ENCODE results near the gene SNAP29. TPM values are rescaled to one million over a fixed set of nuclear protein-coding genes. Genes with fewer than 3 reads are reported as not detected.

The SNAP29 gene
- total RNA-seq (10 to 100 TPM; 24.4 to 26.1 TPM), polyA plus RNA-seq (10 to 100 TPM; 18.8 to 27.8 TPM)

GRCh38 chr22:20858615-20859416 lies at the start of gene SNAP29, which contains the start of gene PI4KA:
Gene SNAP29, plus strand, starts transcription at chr22:20859007. Its CDS starts 104 bp downstream, at chr22:20859111.
Gene PI4KA, minus strand, starts transcription at chr22:20858811. Its CDS starts 86 bp downstream, at chr22:20858725.
- peak within 1 kb of the TSS; percentile 85 to 95 (median 88) for H3K4me3 Mint-ChIP-seq
- intact Hi-C loops (cut with micrococcal nuclease) = loop anchor here (1.0 to 5.0 kb wide), 3 partner anchors 58 to 467 kb away; partner anchors contain the start of genes CRKL and ZNF74
- Histone ChIP-seq H3K4me1 (ENCODE audit: insufficient read depth, low read length) (peaks cover 63% of the 10 kb centered on the region), H3K4me3 (ENCODE audit: low read length in 2 of 2) (peak within 1 kb of the TSS; percentile 19 to 80), H3K27ac (ENCODE audit: low read depth, low read length) (peak within 1 kb of the TSS; percentile 79), H3K9me3 (ENCODE audit: control insufficient read depth in 1 of 2, low read length in 2 of 2) (no peaks in the 10 kb centered on the region), H3K36me3 (ENCODE audit: insufficient read depth, low read length) (no peaks in the 10 kb centered on the region), H3K27me3 (ENCODE audit: insufficient read depth, low read length) (no peaks in the 10 kb centered on the region)
- CTCF ChIA-PET (ENCODE audit: partially characterized antibody) = no interaction called here
- peaks cover 10 to 17% of the 10 kb centered on the region in 2 donors for H3K36me3 Mint-ChIP-seq
- POLR2A ChIA-PET (ENCODE audit: partially characterized antibody) = interaction anchor here (1.0 to 1.5 kb wide), 5 partner anchors 9 to 771 kb away, joined by 3 to 5 read pairs (median 3); partner anchors contain the start of gene YDJC
- no peaks in the 10 kb centered on the region for H3K27me3 Mint-ChIP-seq
- DNase-seq = peak; percentile 97 to 98 (median 98)
- H3K9me3 Mint-ChIP-seq = no peaks in the 10 kb centered on the region
- peak within 1 kb of the TSS; percentile 85 to 94 (median 92) for H3K27ac Mint-ChIP-seq
- peaks cover 33 to 80% (median 61%) of the 10 kb centered on the region in 4 donors for H3K4me1 Mint-ChIP-seq

GRCh38 chr22:20809538-20810185 lies 49.1 kb upstream of the SNAP29 start:
- no peaks in the 10 kb centered on the region for H3K9me3 Mint-ChIP-seq
- ChIA-PET POLR2A (ENCODE audit: partially characterized antibody) (no interaction called here), CTCF (ENCODE audit: partially characterized antibody) (interaction anchor here (1.0 to 1.9 kb wide), 3 partner anchors 15 to 30 kb away, joined by 3 to 10 read pairs (median 3); no protein-coding TSS in a partner anchor)
- no peak for DNase-seq
- Histone ChIP-seq H3K27ac (ENCODE audit: low read depth, low read length) (no peak overlapping the region), H3K9me3 (ENCODE audit: control insufficient read depth in 1 of 2, low read length in 2 of 2) (no peaks in the 10 kb centered on the region), H3K4me1 (ENCODE audit: insufficient read depth, low read length) (peaks cover 4% of the 10 kb centered on the region), H3K36me3 (ENCODE audit: insufficient read depth, low read length) (peaks cover 48% of the 10 kb centered on the region), H3K4me3 (ENCODE audit: low read length in 2 of 2) (no peak overlapping the region), H3K27me3 (ENCODE audit: insufficient read depth, low read length) (no peaks in the 10 kb centered on the region)
- intact Hi-C loops (cut with micrococcal nuclease) = no loop called here
- H3K36me3 Mint-ChIP-seq = peaks cover 59 to 79% of the 10 kb centered on the region in 2 donors
- no peak overlapping the region for H3K4me3 Mint-ChIP-seq
- no peak overlapping the region for H3K27ac Mint-ChIP-seq
- H3K4me1 Mint-ChIP-seq = peaks cover 0 to 2% (median 0%) of the 10 kb centered on the region in 4 donors
- H3K27me3 Mint-ChIP-seq = no peaks in the 10 kb centered on the region

- intact Hi-C loops (cut with micrococcal nuclease) = no loop called here
- no peaks in the 10 kb centered on the region for H3K27me3 Mint-ChIP-seq
- H3K36me3 ChIP-seq (ENCODE audit: insufficient read depth, low read length) = peaks cover 42% of the 10 kb centered on the region
- H3K9me3 Mint-ChIP-seq = no peaks in the 10 kb centered on the region
- peaks cover 56 to 74% of the 10 kb centered on the region in 2 donors for H3K36me3 Mint-ChIP-seq
- H3K4me1 Mint-ChIP-seq = peaks cover 0 to 2% (median 0%) of the 10 kb centered on the region in 4 donors
- H3K4me1 ChIP-seq (ENCODE audit: insufficient read depth, low read length) = peaks cover 4% of the 10 kb centered on the region
- H3K27ac ChIP-seq (ENCODE audit: low read depth, low read length) = no peak overlapping the region
- DNase-seq = no peak
- no peak overlapping the region for H3K4me3 Mint-ChIP-seq
- no peaks in the 10 kb centered on the region for H3K9me3 ChIP-seq (ENCODE audit: control insufficient read depth in 1 of 2, low read length in 2 of 2)
- H3K4me3 ChIP-seq (ENCODE audit: low read length in 2 of 2) = no peak overlapping the region
- H3K27ac Mint-ChIP-seq = peak overlapping the region in 3 of 7 donors; percentile 4 to 71 (median 43)
- ChIA-PET CTCF (ENCODE audit: partially characterized antibody) (interaction anchor here (1.9 kb wide), 1 partner anchor 27 kb away, joined by 10 read pairs; no protein-coding TSS in a partner anchor), POLR2A (ENCODE audit: partially characterized antibody) (no interaction called here)
- H3K27me3 ChIP-seq (ENCODE audit: insufficient read depth, low read length) = no peaks in the 10 kb centered on the region
These were observed 48.2 kb upstream of the SNAP29 start for GRCh38 chr22:20810645-20811044.

GRCh38 chr22:20811171-20811570 lies 47.6 kb upstream of the SNAP29 start:
- Mint-ChIP-seq H3K27ac (peak overlapping the region in 2 of 7 donors; percentile 4 to 63), H3K4me1 (peaks cover 0 to 2% (median 0%) of the 10 kb centered on the region in 4 donors)
- DNase-seq = no peak

GRCh38 chr22:20811971-20812660 lies 46.7 kb upstream of the SNAP29 start:
- ChIA-PET POLR2A (ENCODE audit: partially characterized antibody) (no interaction called here), CTCF (ENCODE audit: partially characterized antibody) (no interaction called here)
- Histone ChIP-seq H3K4me3 (ENCODE audit: low read length in 2 of 2) (no peak overlapping the region), H3K4me1 (ENCODE audit: insufficient read depth, low read length) (no peaks in the 10 kb centered on the region), H3K36me3 (ENCODE audit: insufficient read depth, low read length) (peaks cover 40% of the 10 kb centered on the region), H3K9me3 (ENCODE audit: control insufficient read depth in 1 of 2, low read length in 2 of 2) (no peaks in the 10 kb centered on the region), H3K27me3 (ENCODE audit: insufficient read depth, low read length) (no peaks in the 10 kb centered on the region), H3K27ac (ENCODE audit: low read depth, low read length) (no peak overlapping the region)
- H3K27me3 Mint-ChIP-seq = no peaks in the 10 kb centered on the region
- H3K4me1 Mint-ChIP-seq = peaks cover 0 to 2% (median 0%) of the 10 kb centered on the region in 4 donors
- H3K27ac Mint-ChIP-seq = no peak overlapping the region
- DNase-seq = no peak
- intact Hi-C loops (cut with micrococcal nuclease) = no loop called here
- H3K4me3 Mint-ChIP-seq = no peak overlapping the region
- peaks cover 59 to 75% of the 10 kb centered on the region in 2 donors for H3K36me3 Mint-ChIP-seq
- H3K9me3 Mint-ChIP-seq = no peaks in the 10 kb centered on the region

More at GRCh38 chr22:20811171-20811570, 47.6 kb upstream of the SNAP29 start:
- Histone ChIP-seq H3K4me3 (ENCODE audit: low read length in 2 of 2) (no peak overlapping the region), H3K27ac (ENCODE audit: low read depth, low read length) (no peak overlapping the region), H3K4me1 (ENCODE audit: insufficient read depth, low read length) (peaks cover under 1% of the 10 kb centered on the region), H3K9me3 (ENCODE audit: control insufficient read depth in 1 of 2, low read length in 2 of 2) (no peaks in the 10 kb centered on the region), H3K36me3 (ENCODE audit: insufficient read depth, low read length) (peaks cover 39% of the 10 kb centered on the region), H3K27me3 (ENCODE audit: insufficient read depth, low read length) (no peaks in the 10 kb centered on the region)
- ChIA-PET POLR2A (ENCODE audit: partially characterized antibody) (no interaction called here), CTCF (ENCODE audit: partially characterized antibody) (no interaction called here)
- H3K27me3 Mint-ChIP-seq = no peaks in the 10 kb centered on the region
- H3K36me3 Mint-ChIP-seq = peaks cover 53 to 72% of the 10 kb centered on the region in 2 donors
- no peaks in the 10 kb centered on the region for H3K9me3 Mint-ChIP-seq
- intact Hi-C loops (cut with micrococcal nuclease) = no loop called here
- H3K4me3 Mint-ChIP-seq = no peak overlapping the region

- DNase-seq = no peak
- Histone ChIP-seq H3K4me1 (ENCODE audit: insufficient read depth, low read length) (no peaks in the 10 kb centered on the region), H3K9me3 (ENCODE audit: control insufficient read depth in 1 of 2, low read length in 2 of 2) (no peaks in the 10 kb centered on the region), H3K4me3 (ENCODE audit: low read length in 2 of 2) (no peak overlapping the region), H3K27ac (ENCODE audit: low read depth, low read length) (no peak overlapping the region), H3K36me3 (ENCODE audit: insufficient read depth, low read length) (peaks cover 38% of the 10 kb centered on the region), H3K27me3 (ENCODE audit: insufficient read depth, low read length) (no peaks in the 10 kb centered on the region)
- ChIA-PET CTCF (ENCODE audit: partially characterized antibody) (no interaction called here), POLR2A (ENCODE audit: partially characterized antibody) (no interaction called here)
- Mint-ChIP-seq H3K4me1 (peaks cover 0 to 2% (median 0%) of the 10 kb centered on the region in 4 donors), H3K27me3 (no peaks in the 10 kb centered on the region), H3K36me3 (peaks cover 53 to 75% of the 10 kb centered on the region in 2 donors), H3K4me3 (no peak overlapping the region), H3K9me3 (no peaks in the 10 kb centered on the region), H3K27ac (no peak overlapping the region)
- intact Hi-C loops (cut with micrococcal nuclease) = no loop called here
These were observed 45.8 kb upstream of the SNAP29 start for GRCh38 chr22:20813056-20813455.
